GM06990 (cell line): ENCODE measurements around the gene PERP.

Experiments used
- DNase-seq: peaks from one replicate; pipeline ENCODE4 v3.0.0-alpha.2; 2011; ENCODE audit not compliant: insufficient read length; ENCODE audit errors: extremely low read depth
- H3K27me3 ChIP-seq: replicated peaks from 2 replicates; pipeline ENCODE4 v1.6.0; 2011; ENCODE audit warnings: low read length; ENCODE audit not compliant: control insufficient read depth, insufficient read depth
- H3K36me3 ChIP-seq: 2 replicates; pipeline ENCODE4 v1.5.1; 2011; ENCODE audit warnings: low read length; ENCODE audit not compliant: control insufficient read depth, insufficient read depth
- H3K4me3 ChIP-seq: replicated peaks from 2 replicates; pipeline ENCODE4 v1.5.1; 2011; ENCODE audit warnings: low read depth, mild to moderate bottlenecking, control low read depth, low read length
- TF ChIP-seq, protein P1 (sequence below): IDR thresholded peaks from 2 replicates; pipeline ENCODE4 v1.5.1; 2011; ENCODE audit warnings: low read length, control low read depth, mild to moderate bottlenecking, inconsistent platforms; ENCODE audit not compliant: insufficient read depth, poor library complexity, severe bottlenecking

PERP gene

DNA sequence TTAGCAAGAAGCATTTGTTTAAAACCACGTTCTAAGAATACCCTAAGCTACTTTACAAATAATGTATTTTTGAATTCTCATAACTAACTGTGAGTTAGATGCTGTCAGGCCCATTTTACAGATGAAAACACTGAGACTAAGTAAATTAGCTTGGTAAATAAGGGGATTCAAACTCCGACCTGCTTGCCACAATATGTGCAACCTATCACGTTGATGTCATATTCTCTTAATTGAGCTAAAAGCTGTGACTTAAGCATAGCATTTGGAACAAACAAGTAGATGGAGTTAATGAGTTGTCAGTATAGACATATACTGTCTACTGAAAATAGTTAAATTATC is 9.4 kb upstream of the PERP start:
- no peak for DNase-seq
- H3K27me3 ChIP-seq, result no peaks in the 10 kb centered on the region; the same call in none of the 2 replicates
- TF ChIP-seq, protein P1, sequence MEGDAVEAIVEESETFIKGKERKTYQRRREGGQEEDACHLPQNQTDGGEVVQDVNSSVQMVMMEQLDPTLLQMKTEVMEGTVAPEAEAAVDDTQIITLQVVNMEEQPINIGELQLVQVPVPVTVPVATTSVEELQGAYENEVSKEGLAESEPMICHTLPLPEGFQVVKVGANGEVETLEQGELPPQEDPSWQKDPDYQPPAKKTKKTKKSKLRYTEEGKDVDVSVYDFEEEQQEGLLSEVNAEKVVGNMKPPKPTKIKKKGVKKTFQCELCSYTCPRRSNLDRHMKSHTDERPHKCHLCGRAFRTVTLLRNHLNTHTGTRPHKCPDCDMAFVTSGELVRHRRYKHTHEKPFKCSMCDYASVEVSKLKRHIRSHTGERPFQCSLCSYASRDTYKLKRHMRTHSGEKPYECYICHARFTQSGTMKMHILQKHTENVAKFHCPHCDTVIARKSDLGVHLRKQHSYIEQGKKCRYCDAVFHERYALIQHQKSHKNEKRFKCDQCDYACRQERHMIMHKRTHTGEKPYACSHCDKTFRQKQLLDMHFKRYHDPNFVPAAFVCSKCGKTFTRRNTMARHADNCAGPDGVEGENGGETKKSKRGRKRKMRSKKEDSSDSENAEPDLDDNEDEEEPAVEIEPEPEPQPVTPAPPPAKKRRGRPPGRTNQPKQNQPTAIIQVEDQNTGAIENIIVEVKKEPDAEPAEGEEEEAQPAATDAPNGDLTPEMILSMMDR, result no peak
- no peak overlapping the region for H3K4me3 ChIP-seq
- H3K36me3 ChIP-seq, result no peaks in the 10 kb centered on the region

DNA sequence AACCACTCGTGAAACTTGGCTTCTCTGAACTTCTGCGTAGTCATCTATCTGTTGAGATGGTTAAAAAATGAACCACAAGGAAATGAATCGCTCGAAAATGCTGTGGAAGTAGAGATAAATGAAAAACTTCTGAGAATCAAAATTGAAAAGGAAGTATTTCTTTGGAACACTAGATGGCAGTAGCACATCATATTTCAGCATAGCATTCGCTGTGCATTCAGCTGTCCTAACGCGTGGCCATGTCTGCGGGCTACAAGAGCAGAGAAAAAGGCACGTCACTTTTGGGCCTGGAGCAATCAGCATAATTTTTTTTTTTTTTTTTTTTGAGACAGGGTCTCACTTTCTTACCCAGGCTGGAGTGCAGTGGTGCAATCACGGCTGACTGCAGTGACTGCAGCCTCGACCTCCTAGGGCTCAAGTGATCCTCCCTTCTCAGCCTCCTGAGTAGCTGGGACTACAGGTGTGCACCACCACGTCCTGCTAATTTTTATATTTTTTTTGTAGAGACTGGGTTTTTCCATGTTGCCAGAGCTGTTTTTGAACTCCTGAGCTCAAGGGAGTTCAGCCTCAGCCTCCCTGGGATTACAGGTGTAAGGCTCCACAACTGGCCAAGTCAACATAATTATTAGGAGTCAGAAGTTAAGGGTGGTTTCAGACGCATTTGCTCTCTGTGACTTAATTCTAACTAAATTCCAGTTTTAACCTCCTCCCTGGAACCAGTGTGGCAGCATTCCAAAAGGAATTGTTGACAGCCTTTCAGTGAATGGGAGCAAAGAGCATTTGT is 8.8 kb upstream of the PERP start:
- Histone ChIP-seq H3K27me3 (no peaks in the 10 kb centered on the region; the same call in none of the 2 replicates), H3K36me3 (no peaks in the 10 kb centered on the region), H3K4me3 (no peak overlapping the region)
- TF ChIP-seq, protein P1, result peak; percentile 56
- peak; percentile 13 for DNase-seq

DNA sequence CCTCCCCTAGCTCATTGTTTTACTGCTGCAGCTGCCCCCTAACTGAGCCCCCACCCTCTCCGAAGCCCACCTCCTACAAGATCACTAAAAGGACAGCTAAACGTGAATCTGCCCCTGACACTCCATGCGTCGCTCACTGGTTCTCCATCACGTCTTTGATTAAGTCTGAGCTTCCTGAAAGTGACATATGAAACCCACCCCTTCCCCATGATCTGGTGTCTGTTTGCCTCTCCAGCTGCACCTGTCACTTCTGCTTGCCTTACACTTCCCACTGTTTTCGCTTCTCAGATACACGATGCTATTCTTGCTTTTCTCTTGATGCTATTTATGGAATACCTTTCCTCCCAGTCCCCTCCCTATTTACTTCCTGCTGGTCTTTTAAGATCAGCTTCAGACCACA is 8.0 kb upstream of the PERP start:
- DNase-seq, result no peak
- Histone ChIP-seq H3K4me3 (no peak overlapping the region), H3K27me3 (no peaks in the 10 kb centered on the region; the same call in none of the 2 replicates), H3K36me3 (no peaks in the 10 kb centered on the region)
- TF ChIP-seq, protein P1, result no peak

DNA sequence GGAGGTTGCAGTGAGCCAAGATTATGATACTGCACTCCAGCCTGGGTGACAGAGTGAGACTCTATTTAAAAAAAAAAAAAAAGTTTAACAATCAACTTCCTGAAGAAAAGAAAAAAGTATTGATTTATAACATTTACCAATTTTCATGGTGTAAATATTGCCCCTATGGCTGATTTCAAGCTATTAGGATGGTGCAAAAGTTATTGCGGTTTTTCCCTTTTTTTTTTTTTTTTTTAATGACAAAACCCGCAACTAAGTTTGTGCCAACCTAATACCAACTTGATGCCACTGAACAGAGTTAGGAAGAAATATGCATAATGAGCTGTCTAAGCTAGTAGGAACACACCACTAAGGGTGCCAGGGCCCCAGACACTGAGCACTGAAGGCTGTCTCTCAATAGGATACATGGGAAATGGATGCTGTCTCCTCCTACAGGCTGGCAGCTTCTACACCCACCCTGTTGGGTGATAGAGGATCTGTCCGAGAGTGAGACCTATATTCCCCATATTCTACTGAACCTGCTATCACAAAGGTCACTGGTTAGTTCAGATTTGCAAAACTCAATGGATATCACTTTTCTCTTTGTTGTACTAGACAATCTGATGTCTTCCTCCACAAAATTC is 6.5 kb upstream of the PERP start:
- TF ChIP-seq, protein P1, result no peak
- Histone ChIP-seq H3K36me3 (no peaks in the 10 kb centered on the region), H3K27me3 (no peaks in the 10 kb centered on the region; the same call in none of the 2 replicates), H3K4me3 (no peak overlapping the region)
- no peak for DNase-seq

DNA sequence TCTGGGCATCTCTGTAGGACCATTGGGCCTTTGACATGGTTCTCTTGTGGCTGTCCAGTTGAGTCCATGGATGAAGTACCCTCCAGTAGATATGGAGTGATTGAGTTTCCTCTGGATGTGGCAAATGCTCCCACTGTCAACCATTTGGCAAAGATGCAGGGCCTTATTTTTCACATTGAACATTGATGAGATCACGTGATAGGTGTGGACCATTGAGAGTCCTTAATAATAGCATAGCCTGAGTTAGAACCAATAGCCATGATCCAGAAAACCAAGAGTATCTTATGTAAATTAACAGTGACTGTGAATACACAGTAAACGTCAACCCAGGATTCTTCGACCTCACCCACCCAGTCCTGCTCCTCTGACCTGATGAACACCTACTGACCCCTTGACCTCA is 3.0 kb upstream of the PERP start:
- TF ChIP-seq, protein P1, result no peak
- H3K36me3 ChIP-seq, result no peaks in the 10 kb centered on the region
- no peaks in the 10 kb centered on the region; the same call in none of the 2 replicates for H3K27me3 ChIP-seq
- DNase-seq, result no peak
- no peak overlapping the region for H3K4me3 ChIP-seq
